Choroid plexus epithelial cell (primary cell): ENCODE measurements around the gene NFYC.
A peak's percentile ranks its signal among the peaks of the same experiment; 100 is the strongest.

Experiments used
- DNase-seq: peaks from one replicate; pipeline ENCODE4 v3.0.0-alpha.2; 2010; ENCODE audit warnings: low read depth
- H3K4me3 ChIP-seq: 2 replicates; pipeline ENCODE4 v1.5.1; 2011; ENCODE audit warnings: low read depth, mild to moderate bottlenecking, control low read depth, low read length, moderate library complexity
- CTCF ChIP-seq: conservative IDR thresholded peaks from 2 replicates; pipeline ENCODE4 v1.5.1; 2011; ENCODE audit warnings: low read depth, mild to moderate bottlenecking, control low read depth, inconsistent platforms, low read length, moderate library complexity

NFYC gene

GRCh38 chr1:40651138-40651857, 40.2 kb upstream of the NFYC start:
- H3K4me3 ChIP-seq: no peak overlapping the region
- TF ChIP-seq CTCF: peak; percentile 17
- DNase-seq: no peak

GRCh38 chr1:40652468-40652867, 39.0 kb upstream of the NFYC start:
- no peak for TF ChIP-seq CTCF
- no peak overlapping the region for H3K4me3 ChIP-seq
- no peak for DNase-seq

- DNase-seq: no peak
- H3K4me3 ChIP-seq: no peak overlapping the region
- TF ChIP-seq CTCF: no peak
Measured at GRCh38 chr1:40652979-40653378, 38.5 kb upstream of the NFYC start.

GRCh38 chr1:40653851-40654537, 37.5 kb upstream of the NFYC start:
- H3K4me3 ChIP-seq: no peak overlapping the region
- no peak for DNase-seq
- no peak for TF ChIP-seq CTCF

- no peak overlapping the region for H3K4me3 ChIP-seq
- no peak for TF ChIP-seq CTCF
- no peak for DNase-seq
Measured at GRCh38 chr1:40657046-40657445, 34.5 kb upstream of the NFYC start.

GRCh38 chr1:40658751-40659648, 32.5 kb upstream of the NFYC start:
- DNase-seq: no peak
- TF ChIP-seq CTCF: no peak
- no peak overlapping the region for H3K4me3 ChIP-seq
